Fibroblast of lung (primary cell): Measurements from ENCODE around the gene UAP1L1.

ENCODE experiments used
- EZH2 ChIP-seq: IDR thresholded peaks from 2 replicates; pipeline ENCODE4 v1.5.1; 2012; ENCODE audit warnings: low read length, control low read depth, mild to moderate bottlenecking; ENCODE audit errors: missing control alignments
- TF ChIP-seq, protein P1 (sequence below), 2 donors: IDR thresholded peaks in 1 of 2; conservative IDR thresholded peaks in 1 of 2; 1 replicate in 1 of 2; 2 replicates in 1 of 2; pipeline ENCODE4 v1.5.1; 2011 to 2012; ENCODE audit warnings: low read length in 2 of 2, control low read depth in 1 of 2, inconsistent platforms in 1 of 2, low read depth in 1 of 2, mild to moderate bottlenecking in 1 of 2

DNA sequence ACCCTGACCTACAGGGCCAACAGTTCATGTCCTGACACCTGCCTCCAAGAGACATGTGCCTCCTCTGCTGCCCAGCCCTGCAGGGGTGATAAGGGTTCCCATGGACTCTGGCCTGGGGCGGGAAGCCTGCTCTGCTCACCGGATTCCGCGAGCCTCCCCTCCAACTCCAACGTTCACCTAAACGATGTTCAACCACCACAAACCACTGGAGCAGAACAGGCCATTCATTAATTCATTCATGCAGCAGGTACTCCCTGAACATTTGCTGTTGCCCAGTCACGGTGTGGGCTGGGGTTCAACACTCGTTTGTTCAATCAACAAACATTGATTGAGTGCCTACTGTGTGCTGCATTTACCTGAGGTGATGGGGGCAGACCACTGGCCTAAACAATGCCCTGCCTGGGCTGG is 3.3 kb upstream of the UAP1L1 start:
- TF ChIP-seq, protein P1, sequence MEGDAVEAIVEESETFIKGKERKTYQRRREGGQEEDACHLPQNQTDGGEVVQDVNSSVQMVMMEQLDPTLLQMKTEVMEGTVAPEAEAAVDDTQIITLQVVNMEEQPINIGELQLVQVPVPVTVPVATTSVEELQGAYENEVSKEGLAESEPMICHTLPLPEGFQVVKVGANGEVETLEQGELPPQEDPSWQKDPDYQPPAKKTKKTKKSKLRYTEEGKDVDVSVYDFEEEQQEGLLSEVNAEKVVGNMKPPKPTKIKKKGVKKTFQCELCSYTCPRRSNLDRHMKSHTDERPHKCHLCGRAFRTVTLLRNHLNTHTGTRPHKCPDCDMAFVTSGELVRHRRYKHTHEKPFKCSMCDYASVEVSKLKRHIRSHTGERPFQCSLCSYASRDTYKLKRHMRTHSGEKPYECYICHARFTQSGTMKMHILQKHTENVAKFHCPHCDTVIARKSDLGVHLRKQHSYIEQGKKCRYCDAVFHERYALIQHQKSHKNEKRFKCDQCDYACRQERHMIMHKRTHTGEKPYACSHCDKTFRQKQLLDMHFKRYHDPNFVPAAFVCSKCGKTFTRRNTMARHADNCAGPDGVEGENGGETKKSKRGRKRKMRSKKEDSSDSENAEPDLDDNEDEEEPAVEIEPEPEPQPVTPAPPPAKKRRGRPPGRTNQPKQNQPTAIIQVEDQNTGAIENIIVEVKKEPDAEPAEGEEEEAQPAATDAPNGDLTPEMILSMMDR (conservative IDR thresholded peaks at IDR 0.05 in 1 of 2, IDR thresholded peaks at IDR 0.05 in 1 of 2; ENCODE audit: low read depth in 1 of 2, low read length in 2 of 2) = no peak
- no peak for TF ChIP-seq EZH2
